HG03354 (cell line): ENCODE data around the gene ZNF518B.

ENCODE experiments used
- ATAC-seq: cut with Tn5 transposase; IDR thresholded peaks from one replicate; pipeline ENCODE4 v1.9.1; 2021; ENCODE audit warnings: mild to moderate bottlenecking; ENCODE audit not compliant: unreplicated experiment, poor library complexity, severe bottlenecking

ZNF518B gene

GRCh38 chr4:10395971-10396580, 61.1 kb downstream of the ZNF518B start:
- ATAC-seq: no peak
